OCI-LY7 (cell line): ENCODE data around the gene GGT6. TPM values are rescaled to one million over a fixed set of nuclear protein-coding genes. Genes with fewer than 3 reads are reported as not detected.
A peak's percentile ranks its signal among the peaks of the same experiment; 100 is the strongest.

Experiments used
- BruUV-seq: library from RNA; stranded (reverse); fragments of 400-500 nt; replicated peaks from 2 replicates; lab custom pipeline; 2021; lab: Mats Ljungman, UMichigan
- CTCF ChIA-PET: fragments of 300-600 bp; sonication (Branson Sonifier 250); formaldehyde crosslinking; loops from one replicate; lab custom pipeline; 2022; ENCODE audit warnings: antibody characterized with exemption; ENCODE audit not compliant: unreplicated experiment; lab: Charles Lee
- POLR2A ChIA-PET: fragments of 300-600 bp; sonication (Branson Sonifier 250); formaldehyde crosslinking; loops from one replicate; lab custom pipeline; 2022; ENCODE audit warnings: antibody characterized with exemption; lab: Charles Lee
- DNase-seq: peaks from one replicate; pipeline ENCODE4 v3.0.0-alpha.2; 2015; ENCODE audit warnings: low spot score
- H2AFZ ChIP-seq: fragments of 200-600 bp; sonication (generic), shearing (Covaris generic); 2 replicates; pipeline ENCODE4 v1.6.1; 2014; ENCODE audit warnings: mild to moderate bottlenecking, antibody characterized with exemption, low read length, moderate library complexity
- H3K27ac ChIP-seq: fragments of 200-600 bp; sonication (generic); 2 replicates; pipeline ENCODE4 v1.5.1; 2014; ENCODE audit warnings: mixed run types, low read depth, mild to moderate bottlenecking, moderate library complexity, low read length, inconsistent platforms; ENCODE audit not compliant: poor library complexity, severe bottlenecking
- H3K36me3 ChIP-seq: fragments of 200-600 bp; sonication (generic); 2 replicates; pipeline ENCODE4 v1.6.1; 2014; ENCODE audit warnings: mild to moderate bottlenecking, antibody characterized with exemption, low read length, moderate library complexity, mixed read lengths; ENCODE audit not compliant: insufficient read depth
- H3K4me1 ChIP-seq: fragments of 200-600 bp; sonication (generic); 2 replicates; pipeline ENCODE4 v1.5.1; 2014; ENCODE audit warnings: mild to moderate bottlenecking, low read length; ENCODE audit not compliant: insufficient read depth, poor library complexity, severe bottlenecking
- H3K4me2 ChIP-seq: fragments of 200-600 bp; sonication (generic); 2 replicates; pipeline ENCODE4 v1.6.1; 2014; ENCODE audit warnings: mild to moderate bottlenecking, low read length
- H3K4me3 ChIP-seq: fragments of 200-600 bp; sonication (generic); 2 replicates; pipeline ENCODE4 v1.5.1; 2014; ENCODE audit warnings: mild to moderate bottlenecking, low read depth, low read length; ENCODE audit not compliant: poor library complexity, severe bottlenecking
- H3K79me2 ChIP-seq: fragments of 200-600 bp; sonication (generic); 2 replicates; pipeline ENCODE4 v1.6.1; 2016; ENCODE audit warnings: low read depth, mild to moderate bottlenecking, low read length, moderate library complexity, mixed read lengths; ENCODE audit not compliant: insufficient read depth
- H3K9me2 ChIP-seq: fragments of 200-600 bp; sonication (generic); 2 replicates; pipeline ENCODE4 v1.6.1; 2016; ENCODE audit warnings: mild to moderate bottlenecking, low read length, mixed read lengths; ENCODE audit not compliant: insufficient read depth
- H3K9me3 ChIP-seq: fragments of 200-600 bp; sonication (generic); 2 replicates; pipeline ENCODE4 v1.6.1; 2014; ENCODE audit warnings: mild to moderate bottlenecking, mixed run types, low read length, mixed read lengths
- H4K20me1 ChIP-seq: fragments of 200-600 bp; sonication (generic); 2 replicates; pipeline ENCODE4 v1.6.1; 2014; ENCODE audit warnings: mild to moderate bottlenecking, antibody characterized with exemption, low read length, moderate library complexity, mixed read lengths; ENCODE audit not compliant: insufficient read depth
- CTCF ChIP-seq: fragments of 200-600 bp; sonication (generic); conservative IDR thresholded peaks from 2 replicates; pipeline ENCODE4 v1.5.1; 2014; ENCODE audit warnings: mild to moderate bottlenecking, antibody characterized with exemption, low read length, moderate library complexity, mixed read lengths
- EZH2phosphoT487 ChIP-seq: fragments of 200-600 bp; sonication (generic); IDR thresholded peaks from 2 replicates; pipeline ENCODE4 v1.6.1; 2018; ENCODE audit warnings: low read depth, borderline replicate concordance, mild to moderate bottlenecking, mixed run types, antibody characterized with exemption, low read length, moderate library complexity, mixed read lengths
- intact Hi-C: fragments of 100-400 bp; cut with micrococcal nuclease; formaldehyde crosslinking; loops from one replicate; pipeline ENCODE4 v1.10.0; 2022; ENCODE audit not compliant: unreplicated experiment
- total RNA-seq, 2 experiments: library from RNA; depleted of rRNA in 1 of 2; stranded (reverse); fragments of >200 nt in 1 of 2; shearing (Covaris generic) in 1 of 2; gene quantifications; 2 replicates each; pipeline ENCODE4 v1.2.3, GENCODE V29; 2014 to 2022

Gene GGT6
- total RNA-seq, 2 experiments from 2014 or later = not detected

- H3K79me2 ChIP-seq = no peaks in the 10 kb centered on the region
- BruUV-seq = no TSS peak
- no peak overlapping the region for H3K27ac ChIP-seq
- no peak overlapping the region for H3K4me3 ChIP-seq
- POLR2A ChIA-PET = no interaction called here
- H3K9me2 ChIP-seq = no peaks in the 10 kb centered on the region
- no peak overlapping the region for H3K4me2 ChIP-seq
- no peak for DNase-seq
- no peaks in the 10 kb centered on the region for H3K36me3 ChIP-seq
- CTCF ChIA-PET = no interaction called here
- peaks cover 38% of the 10 kb centered on the region for H3K4me1 ChIP-seq
- H3K9me3 ChIP-seq = no peaks in the 10 kb centered on the region
- intact Hi-C loops = loop anchor here (10.0 kb wide), 1 partner anchor 144 kb away; the partner anchor contains the start of gene PELP1
- no peak overlapping the region for H2AFZ ChIP-seq
- no peaks in the 10 kb centered on the region for H4K20me1 ChIP-seq
- TF ChIP-seq EZH2phosphoT487 (no peak), CTCF (peak; percentile 55)
Observed at GRCh38 chr17:4560837-4561256, 470 bp upstream of the GGT6 start.

- Histone ChIP-seq H3K36me3 (0 out of 2 replicates have a peak, but pooled peaks cover under 1% of the 10 kb centered on the region), H3K9me2 (no peaks in the 10 kb centered on the region), H3K79me2 (peaks cover 2% of the 10 kb centered on the region; the same call in 1 of the 2 replicates), H2AFZ (no peak overlapping the region), H3K4me3 (no peak overlapping the region), H3K27ac (no peak overlapping the region), H3K9me3 (no peaks in the 10 kb centered on the region), H3K4me2 (no peak overlapping the region), H4K20me1 (no peaks in the 10 kb centered on the region), H3K4me1 (peaks cover 38% of the 10 kb centered on the region)
- intact Hi-C loops = loop anchor here (5.0 to 10.0 kb wide), 2 partner anchors 145 to 418 kb away; partner anchors contain the start of genes CYB5D2, PELP1 and ZZEF1
- CTCF ChIA-PET = no interaction called here
- POLR2A ChIA-PET = no interaction called here
- no TSS peak for BruUV-seq
- DNase-seq = no peak
- no peak for TF ChIP-seq CTCF
- TF ChIP-seq EZH2phosphoT487 = no peak
Observed at GRCh38 chr17:4559966-4560365, 411 bp downstream of the GGT6 start.

DNA sequence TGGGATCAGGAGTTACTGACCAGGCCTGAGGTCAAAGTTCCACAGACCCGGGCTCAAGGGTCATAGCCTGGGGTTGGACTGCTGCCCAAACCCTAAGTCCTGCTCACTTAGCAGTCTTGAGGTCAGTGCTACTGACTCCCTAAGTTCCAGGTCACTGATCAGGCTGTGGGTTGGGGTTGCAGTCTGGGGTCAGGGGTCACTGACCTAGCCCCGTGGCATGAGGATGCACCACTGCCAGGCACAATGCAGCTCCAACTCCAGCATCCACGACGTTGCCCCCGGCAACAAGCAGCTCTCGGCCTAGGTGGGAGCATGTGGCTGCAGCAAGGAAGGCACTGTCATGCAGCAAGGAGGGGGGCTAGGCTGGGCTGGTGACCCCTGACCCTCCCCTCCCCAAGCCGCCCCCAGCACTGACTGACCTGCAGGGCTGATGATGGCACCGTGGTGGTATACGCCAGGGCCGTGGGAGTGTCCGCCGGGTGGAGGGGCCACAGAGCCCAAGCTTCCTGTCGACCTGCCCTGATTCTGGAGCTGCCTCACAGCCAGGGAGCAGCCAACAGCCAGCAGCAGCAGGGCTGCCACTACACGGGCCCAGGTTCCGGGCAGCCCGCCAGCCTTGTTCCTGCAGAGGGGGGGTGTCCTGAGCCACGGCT lies 1.1 kb downstream of the GGT6 start:
- DNase-seq = no peak

More for the DNA sequence above, 1.1 kb downstream of the GGT6 start:
- Histone ChIP-seq H3K27ac (no peak overlapping the region), H4K20me1 (no peaks in the 10 kb centered on the region), H3K36me3 (peaks cover 7% of the 10 kb centered on the region), H3K9me2 (no peaks in the 10 kb centered on the region), H3K4me1 (peaks cover 38% of the 10 kb centered on the region), H3K79me2 (peaks cover 9% of the 10 kb centered on the region), H3K4me3 (no peak overlapping the region), H3K9me3 (no peaks in the 10 kb centered on the region), H2AFZ (no peak overlapping the region), H3K4me2 (no peak overlapping the region)
- no peak for TF ChIP-seq CTCF
- TF ChIP-seq EZH2phosphoT487 = no peak
- no TSS peak for BruUV-seq
- ChIA-PET POLR2A (no interaction called here), CTCF (no interaction called here)
- intact Hi-C loops = loop anchor here (5.0 kb wide), 1 partner anchor 417 kb away; the partner anchor contains the start of genes CYB5D2 and ZZEF1
